ENCODE measurements around the gene TMUB1. TPM values are rescaled to one million over a fixed set of nuclear protein-coding genes. Genes with fewer than 3 reads are reported as not detected.

The TMUB1 gene
- total and polyA plus RNA-seq, 9 of the 15 experiments (the other 6 are each of a cell fraction or from before 2014, with no cell fraction given): 0.14 to 241 (median 74.1) TPM

DNA sequence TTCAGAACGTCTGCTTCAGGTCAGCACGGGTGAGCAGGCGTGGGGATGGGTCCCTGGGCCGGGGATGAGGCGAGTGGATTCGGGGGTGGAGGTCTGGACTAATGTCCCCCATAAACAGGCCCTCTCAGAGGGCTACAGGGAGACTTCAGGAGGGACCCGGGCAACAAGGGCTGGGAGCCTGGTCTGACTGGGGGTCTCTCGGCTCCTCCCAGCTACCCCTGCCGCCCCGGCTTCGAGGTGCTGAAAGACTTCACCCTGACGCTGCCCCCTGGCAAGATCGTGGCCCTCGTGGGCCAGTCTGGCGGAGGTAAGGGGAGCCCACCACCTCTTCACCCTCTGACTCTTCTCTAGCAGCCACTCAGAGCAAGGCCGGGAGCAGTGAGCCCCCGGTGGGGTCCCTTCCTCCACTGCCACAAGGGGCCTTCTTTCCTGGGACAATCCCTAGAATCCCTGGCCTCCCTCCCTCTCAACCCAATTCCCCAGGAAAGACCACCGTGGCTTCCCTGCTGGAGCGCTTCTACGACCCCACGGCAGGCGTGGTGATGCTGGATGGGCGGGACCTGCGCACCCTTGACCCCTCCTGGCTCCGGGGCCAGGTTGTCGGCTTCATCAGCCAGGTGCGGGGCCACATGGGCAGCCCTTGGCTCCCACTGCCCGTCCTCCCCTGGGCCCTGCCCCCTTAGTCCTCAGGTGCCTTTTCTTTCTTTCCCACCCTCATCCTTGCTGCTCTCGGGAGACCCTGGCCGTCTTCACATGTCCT is 42.5 kb downstream of the TMUB1 start (continued):
- TF ChIP-seq RBM17 (IDR thresholded peaks at IDR 0.05; ENCODE audit: borderline replicate concordance, low read depth, low read length) (no peak), ETV5 (CRISPR knock-in tag; IDR thresholded peaks at IDR 0.05; ENCODE audit: low read depth) (0 out of 2 replicates have a peak, but pooled peaks have one; percentile 10), SMARCB1 (IDR thresholded peaks at IDR 0.05; ENCODE audit: insufficient read length, low read depth) (no peak)
- TF ChIP-seq, protein P1, sequence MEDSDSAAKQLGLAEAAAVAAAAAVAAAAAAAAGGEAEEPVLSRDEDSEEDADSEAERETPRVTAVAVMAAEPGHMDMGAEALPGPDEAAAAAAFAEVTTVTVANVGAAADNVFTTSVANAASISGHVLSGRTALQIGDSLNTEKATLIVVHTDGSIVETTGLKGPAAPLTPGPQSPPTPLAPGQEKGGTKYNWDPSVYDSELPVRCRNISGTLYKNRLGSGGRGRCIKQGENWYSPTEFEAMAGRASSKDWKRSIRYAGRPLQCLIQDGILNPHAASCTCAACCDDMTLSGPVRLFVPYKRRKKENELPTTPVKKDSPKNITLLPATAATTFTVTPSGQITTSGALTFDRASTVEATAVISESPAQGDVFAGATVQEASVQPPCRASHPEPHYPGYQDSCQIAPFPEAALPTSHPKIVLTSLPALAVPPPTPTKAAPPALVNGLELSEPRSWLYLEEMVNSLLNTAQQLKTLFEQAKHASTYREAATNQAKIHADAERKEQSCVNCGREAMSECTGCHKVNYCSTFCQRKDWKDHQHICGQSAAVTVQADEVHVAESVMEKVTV (CRISPR knock-in tag; IDR thresholded peaks at IDR 0.05): no peak
- TF ChIP-seq, protein P2, sequence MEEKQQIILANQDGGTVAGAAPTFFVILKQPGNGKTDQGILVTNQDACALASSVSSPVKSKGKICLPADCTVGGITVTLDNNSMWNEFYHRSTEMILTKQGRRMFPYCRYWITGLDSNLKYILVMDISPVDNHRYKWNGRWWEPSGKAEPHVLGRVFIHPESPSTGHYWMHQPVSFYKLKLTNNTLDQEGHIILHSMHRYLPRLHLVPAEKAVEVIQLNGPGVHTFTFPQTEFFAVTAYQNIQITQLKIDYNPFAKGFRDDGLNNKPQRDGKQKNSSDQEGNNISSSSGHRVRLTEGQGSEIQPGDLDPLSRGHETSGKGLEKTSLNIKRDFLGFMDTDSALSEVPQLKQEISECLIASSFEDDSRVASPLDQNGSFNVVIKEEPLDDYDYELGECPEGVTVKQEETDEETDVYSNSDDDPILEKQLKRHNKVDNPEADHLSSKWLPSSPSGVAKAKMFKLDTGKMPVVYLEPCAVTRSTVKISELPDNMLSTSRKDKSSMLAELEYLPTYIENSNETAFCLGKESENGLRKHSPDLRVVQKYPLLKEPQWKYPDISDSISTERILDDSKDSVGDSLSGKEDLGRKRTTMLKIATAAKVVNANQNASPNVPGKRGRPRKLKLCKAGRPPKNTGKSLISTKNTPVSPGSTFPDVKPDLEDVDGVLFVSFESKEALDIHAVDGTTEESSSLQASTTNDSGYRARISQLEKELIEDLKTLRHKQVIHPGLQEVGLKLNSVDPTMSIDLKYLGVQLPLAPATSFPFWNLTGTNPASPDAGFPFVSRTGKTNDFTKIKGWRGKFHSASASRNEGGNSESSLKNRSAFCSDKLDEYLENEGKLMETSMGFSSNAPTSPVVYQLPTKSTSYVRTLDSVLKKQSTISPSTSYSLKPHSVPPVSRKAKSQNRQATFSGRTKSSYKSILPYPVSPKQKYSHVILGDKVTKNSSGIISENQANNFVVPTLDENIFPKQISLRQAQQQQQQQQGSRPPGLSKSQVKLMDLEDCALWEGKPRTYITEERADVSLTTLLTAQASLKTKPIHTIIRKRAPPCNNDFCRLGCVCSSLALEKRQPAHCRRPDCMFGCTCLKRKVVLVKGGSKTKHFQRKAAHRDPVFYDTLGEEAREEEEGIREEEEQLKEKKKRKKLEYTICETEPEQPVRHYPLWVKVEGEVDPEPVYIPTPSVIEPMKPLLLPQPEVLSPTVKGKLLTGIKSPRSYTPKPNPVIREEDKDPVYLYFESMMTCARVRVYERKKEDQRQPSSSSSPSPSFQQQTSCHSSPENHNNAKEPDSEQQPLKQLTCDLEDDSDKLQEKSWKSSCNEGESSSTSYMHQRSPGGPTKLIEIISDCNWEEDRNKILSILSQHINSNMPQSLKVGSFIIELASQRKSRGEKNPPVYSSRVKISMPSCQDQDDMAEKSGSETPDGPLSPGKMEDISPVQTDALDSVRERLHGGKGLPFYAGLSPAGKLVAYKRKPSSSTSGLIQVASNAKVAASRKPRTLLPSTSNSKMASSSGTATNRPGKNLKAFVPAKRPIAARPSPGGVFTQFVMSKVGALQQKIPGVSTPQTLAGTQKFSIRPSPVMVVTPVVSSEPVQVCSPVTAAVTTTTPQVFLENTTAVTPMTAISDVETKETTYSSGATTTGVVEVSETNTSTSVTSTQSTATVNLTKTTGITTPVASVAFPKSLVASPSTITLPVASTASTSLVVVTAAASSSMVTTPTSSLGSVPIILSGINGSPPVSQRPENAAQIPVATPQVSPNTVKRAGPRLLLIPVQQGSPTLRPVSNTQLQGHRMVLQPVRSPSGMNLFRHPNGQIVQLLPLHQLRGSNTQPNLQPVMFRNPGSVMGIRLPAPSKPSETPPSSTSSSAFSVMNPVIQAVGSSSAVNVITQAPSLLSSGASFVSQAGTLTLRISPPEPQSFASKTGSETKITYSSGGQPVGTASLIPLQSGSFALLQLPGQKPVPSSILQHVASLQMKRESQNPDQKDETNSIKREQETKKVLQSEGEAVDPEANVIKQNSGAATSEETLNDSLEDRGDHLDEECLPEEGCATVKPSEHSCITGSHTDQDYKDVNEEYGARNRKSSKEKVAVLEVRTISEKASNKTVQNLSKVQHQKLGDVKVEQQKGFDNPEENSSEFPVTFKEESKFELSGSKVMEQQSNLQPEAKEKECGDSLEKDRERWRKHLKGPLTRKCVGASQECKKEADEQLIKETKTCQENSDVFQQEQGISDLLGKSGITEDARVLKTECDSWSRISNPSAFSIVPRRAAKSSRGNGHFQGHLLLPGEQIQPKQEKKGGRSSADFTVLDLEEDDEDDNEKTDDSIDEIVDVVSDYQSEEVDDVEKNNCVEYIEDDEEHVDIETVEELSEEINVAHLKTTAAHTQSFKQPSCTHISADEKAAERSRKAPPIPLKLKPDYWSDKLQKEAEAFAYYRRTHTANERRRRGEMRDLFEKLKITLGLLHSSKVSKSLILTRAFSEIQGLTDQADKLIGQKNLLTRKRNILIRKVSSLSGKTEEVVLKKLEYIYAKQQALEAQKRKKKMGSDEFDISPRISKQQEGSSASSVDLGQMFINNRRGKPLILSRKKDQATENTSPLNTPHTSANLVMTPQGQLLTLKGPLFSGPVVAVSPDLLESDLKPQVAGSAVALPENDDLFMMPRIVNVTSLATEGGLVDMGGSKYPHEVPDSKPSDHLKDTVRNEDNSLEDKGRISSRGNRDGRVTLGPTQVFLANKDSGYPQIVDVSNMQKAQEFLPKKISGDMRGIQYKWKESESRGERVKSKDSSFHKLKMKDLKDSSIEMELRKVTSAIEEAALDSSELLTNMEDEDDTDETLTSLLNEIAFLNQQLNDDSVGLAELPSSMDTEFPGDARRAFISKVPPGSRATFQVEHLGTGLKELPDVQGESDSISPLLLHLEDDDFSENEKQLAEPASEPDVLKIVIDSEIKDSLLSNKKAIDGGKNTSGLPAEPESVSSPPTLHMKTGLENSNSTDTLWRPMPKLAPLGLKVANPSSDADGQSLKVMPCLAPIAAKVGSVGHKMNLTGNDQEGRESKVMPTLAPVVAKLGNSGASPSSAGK (IDR thresholded peaks at IDR 0.05): no peak

Data from K562 (cell line).